Fibroblast of mammary gland (primary cell): ENCODE data around the gene TMEM181.
"Not testable (repeated sequence)": the region's sequence is repeated elsewhere in the genome, so short reads cannot be mapped to it uniquely, and the experiment has no call there.

Source experiments
- DNase-seq: peaks from one replicate; pipeline ENCODE4 v3.0.0-alpha.2; 2010; ENCODE audit warnings: low read depth
- H3K4me3 ChIP-seq: 2 replicates; pipeline ENCODE4 v1.5.1; 2011; ENCODE audit warnings: low read depth, mild to moderate bottlenecking, low read length, moderate library complexity; ENCODE audit not compliant: control insufficient read depth
- TF ChIP-seq, protein P1 (sequence below): conservative IDR thresholded peaks from 2 replicates; pipeline ENCODE4 v1.5.1; 2011; ENCODE audit warnings: low read depth, low read length, inconsistent platforms; ENCODE audit not compliant: control insufficient read depth, insufficient read depth

The TMEM181 gene

GRCh38 chr6:158604048-158604406, 44.1 kb downstream of the TMEM181 start:
- no peak overlapping the region for H3K4me3 ChIP-seq
- TF ChIP-seq, protein P1, sequence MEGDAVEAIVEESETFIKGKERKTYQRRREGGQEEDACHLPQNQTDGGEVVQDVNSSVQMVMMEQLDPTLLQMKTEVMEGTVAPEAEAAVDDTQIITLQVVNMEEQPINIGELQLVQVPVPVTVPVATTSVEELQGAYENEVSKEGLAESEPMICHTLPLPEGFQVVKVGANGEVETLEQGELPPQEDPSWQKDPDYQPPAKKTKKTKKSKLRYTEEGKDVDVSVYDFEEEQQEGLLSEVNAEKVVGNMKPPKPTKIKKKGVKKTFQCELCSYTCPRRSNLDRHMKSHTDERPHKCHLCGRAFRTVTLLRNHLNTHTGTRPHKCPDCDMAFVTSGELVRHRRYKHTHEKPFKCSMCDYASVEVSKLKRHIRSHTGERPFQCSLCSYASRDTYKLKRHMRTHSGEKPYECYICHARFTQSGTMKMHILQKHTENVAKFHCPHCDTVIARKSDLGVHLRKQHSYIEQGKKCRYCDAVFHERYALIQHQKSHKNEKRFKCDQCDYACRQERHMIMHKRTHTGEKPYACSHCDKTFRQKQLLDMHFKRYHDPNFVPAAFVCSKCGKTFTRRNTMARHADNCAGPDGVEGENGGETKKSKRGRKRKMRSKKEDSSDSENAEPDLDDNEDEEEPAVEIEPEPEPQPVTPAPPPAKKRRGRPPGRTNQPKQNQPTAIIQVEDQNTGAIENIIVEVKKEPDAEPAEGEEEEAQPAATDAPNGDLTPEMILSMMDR = no peak
- no peak for DNase-seq

DNA sequence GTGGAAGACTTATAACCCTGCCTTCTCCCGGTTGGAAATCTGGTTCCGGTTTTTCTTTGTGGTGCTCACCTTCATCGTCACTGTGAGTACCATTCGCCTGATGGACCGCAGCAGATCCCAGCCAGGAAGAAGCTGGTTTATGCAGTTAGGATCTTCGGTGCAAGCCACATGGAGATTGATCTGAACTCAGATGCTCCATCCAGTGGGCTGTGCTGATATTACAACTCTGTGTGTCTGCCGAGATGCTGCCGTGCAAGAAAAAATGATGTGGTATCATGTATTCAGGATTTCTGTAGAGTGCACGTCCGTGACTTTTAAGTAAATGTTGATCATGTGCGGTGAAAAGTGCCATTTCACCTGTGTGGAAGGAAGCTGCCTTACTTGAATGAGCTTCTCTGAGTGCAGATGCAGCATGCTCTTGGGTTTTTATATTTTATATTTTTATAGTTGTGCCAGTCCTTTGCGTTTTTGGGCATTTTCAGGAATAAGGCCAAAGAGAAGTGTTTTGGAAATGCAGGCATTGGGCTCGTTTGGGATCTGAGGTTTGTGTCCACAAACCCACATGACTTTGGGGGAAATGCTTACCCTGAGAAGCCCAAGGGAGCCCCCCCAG, 45.5 kb downstream of the TMEM181 start:
- H3K4me3 ChIP-seq = no peak overlapping the region
- TF ChIP-seq, protein P1 = peak; percentile 82
- DNase-seq = peak; percentile 82

DNA sequence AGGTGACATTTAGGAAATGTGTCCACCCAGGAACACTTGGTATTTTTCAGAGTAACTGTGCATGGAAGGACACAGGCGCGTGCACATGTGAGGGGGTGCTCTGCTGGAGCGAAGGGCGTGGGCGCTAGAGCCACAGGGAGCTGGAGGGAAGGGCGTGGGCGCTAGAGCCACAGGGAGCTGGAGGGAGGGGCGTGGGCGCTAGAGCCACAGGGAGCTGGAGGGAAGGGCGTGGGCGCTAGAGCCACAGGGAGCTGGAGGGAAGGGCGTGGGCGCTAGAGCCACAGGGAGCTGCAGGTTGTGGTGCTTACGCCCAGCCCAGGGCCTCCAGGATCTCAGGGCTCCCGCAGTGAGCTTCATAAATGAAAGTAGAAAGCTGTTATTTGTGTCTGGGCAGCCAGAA, 46.1 kb downstream of the TMEM181 start:
- H3K4me3 ChIP-seq, DNase-seq: not testable (repeated sequence)

- no peak for DNase-seq
- TF ChIP-seq, protein P1 = no peak
- H3K4me3 ChIP-seq = no peak overlapping the region
Measured at GRCh38 chr6:158606935-158607334, 47.0 kb downstream of the TMEM181 start.

- DNase-seq = peak; percentile 58
- H3K4me3 ChIP-seq = no peak overlapping the region
- TF ChIP-seq, protein P1 = no peak
Measured at GRCh38 chr6:158607411-158608170, 47.7 kb downstream of the TMEM181 start.

GRCh38 chr6:158608221-158608620, 48.3 kb downstream of the TMEM181 start:
- TF ChIP-seq, protein P1 = no peak
- DNase-seq = no peak
- no peak overlapping the region for H3K4me3 ChIP-seq

DNA sequence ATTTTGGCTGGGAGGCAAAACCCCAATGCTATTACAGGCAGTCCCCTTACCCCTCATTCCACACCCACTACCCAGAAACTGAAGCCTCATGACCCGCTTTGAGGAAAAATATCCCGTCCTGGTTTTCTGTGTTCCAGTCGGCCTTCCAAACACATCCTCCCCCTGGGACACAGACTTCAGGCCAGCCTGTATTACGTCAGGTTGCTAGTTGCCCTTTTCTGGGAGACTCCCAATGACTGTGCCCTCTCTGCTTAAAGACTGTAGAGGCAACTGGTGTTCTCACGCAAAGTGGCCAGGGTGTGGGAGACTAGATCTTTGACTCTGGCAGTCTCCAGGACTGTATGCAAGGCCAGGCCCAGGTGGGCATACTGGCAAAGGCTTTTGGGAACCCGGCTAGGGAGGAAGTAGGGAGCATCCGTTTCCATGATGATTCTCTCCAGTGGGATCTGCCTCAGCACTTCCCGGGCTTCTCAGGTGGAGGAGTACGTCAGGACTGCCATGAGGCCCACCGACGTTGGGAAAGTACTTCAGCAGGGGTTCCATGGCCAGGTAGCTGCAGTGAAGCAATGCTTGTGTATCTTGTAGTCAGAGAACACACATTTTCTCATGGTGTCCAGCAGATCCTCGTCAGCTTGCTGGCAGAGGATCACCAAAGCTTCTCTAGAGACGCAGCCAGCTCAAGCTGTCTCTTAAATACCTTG, 49.7 kb downstream of the TMEM181 start:
- TF ChIP-seq, protein P1 = no peak
- no peak for DNase-seq
- H3K4me3 ChIP-seq = no peak overlapping the region
